ENCODE measurements around the gene SDHAF4.
"Not testable (repeated sequence)": the region's sequence is repeated elsewhere in the genome, so short reads cannot be mapped to it uniquely, and the experiment has no call there.

DNA sequence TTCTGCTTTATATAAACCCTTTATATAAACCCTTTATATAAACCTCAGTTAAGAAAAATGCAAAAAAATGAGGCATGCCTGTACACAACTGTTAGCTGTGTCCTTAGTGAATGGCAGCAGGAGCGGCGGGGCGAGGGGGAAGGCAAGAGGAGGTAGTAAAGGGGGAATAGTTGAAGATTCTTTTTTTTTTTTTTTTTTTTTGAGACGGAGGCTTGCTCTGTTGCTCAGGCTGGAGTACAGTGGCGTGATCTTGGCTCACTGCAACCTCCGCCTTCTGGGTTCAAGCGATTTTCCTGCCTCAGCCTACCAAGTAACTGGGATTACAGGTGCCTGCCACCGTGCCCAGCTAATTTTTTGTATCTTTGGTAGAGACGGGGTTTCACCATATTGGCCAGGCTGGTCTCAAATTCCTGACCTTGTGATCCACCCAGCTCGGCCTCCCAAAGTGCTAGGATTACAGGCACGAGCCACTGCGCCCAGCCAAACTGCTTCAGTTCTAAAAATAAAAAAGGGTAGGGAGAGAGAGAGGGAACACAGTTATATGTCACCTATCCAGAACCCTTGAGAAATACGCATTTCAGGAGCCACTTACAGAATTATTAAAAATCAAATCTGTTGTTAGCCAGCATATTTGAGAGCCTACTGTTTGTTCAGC, 14.3 kb upstream of the SDHAF4 start:
- TF ChIP-seq POLR2A, EP300 (IDR thresholded peaks at IDR 0.05): not testable (repeated sequence)
- TF ChIP-seq, protein P1, sequence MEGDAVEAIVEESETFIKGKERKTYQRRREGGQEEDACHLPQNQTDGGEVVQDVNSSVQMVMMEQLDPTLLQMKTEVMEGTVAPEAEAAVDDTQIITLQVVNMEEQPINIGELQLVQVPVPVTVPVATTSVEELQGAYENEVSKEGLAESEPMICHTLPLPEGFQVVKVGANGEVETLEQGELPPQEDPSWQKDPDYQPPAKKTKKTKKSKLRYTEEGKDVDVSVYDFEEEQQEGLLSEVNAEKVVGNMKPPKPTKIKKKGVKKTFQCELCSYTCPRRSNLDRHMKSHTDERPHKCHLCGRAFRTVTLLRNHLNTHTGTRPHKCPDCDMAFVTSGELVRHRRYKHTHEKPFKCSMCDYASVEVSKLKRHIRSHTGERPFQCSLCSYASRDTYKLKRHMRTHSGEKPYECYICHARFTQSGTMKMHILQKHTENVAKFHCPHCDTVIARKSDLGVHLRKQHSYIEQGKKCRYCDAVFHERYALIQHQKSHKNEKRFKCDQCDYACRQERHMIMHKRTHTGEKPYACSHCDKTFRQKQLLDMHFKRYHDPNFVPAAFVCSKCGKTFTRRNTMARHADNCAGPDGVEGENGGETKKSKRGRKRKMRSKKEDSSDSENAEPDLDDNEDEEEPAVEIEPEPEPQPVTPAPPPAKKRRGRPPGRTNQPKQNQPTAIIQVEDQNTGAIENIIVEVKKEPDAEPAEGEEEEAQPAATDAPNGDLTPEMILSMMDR (IDR thresholded peaks at IDR 0.05), result not testable (repeated sequence)
